GM19395 (cell line): ENCODE results near the gene TTR.

ENCODE experiments used
- ATAC-seq: cut with Tn5 transposase; IDR thresholded peaks from one replicate; pipeline ENCODE4 v1.9.1; 2021; ENCODE audit warnings: mild to moderate bottlenecking, moderate library complexity; ENCODE audit not compliant: unreplicated experiment

TTR gene

GRCh38 chr18:31612124-31612523 is 20.4 kb downstream of the TTR start:
- ATAC-seq = no peak

DNA sequence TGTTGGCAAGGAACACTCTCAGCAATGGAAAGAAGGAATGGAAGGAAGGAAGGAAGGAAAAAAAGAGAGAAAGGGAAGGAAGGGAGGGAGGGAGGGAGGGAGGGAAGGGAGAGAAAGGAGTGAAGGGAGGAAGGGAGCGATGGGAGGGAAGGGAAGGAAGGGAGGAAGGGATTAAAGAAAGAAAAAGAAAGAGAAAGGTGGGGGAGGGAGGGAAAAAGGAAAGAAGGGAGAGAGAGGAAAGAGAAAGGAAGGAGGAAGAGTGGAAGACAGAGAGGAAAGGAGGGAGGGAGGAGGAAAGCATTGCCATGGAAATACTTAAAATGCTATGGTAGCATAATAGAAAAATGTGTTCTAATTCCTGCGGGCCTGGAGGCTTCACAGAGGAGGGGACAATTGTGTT is 22.4 kb downstream of the TTR start:
- ATAC-seq = no peak

DNA sequence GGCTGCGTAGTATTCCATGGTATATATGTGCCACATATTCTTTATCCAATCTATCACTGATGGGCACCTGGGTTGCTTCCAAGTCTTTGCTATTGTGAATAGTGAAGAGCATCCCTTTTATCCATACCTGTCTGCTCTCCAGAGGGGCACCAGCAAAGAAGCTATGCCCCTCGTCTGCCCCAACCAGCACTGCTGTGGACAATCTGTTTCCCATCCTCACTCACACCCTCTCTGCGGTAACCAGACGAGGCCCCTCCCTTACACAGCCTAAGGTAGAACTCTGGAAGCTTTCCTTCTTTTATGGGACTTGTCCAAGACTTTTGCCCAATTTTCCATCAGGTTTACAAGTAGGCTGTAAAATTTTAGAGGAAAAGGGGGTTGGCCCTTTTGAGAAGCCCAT is 24.9 kb downstream of the TTR start:
- ATAC-seq = no peak

DNA sequence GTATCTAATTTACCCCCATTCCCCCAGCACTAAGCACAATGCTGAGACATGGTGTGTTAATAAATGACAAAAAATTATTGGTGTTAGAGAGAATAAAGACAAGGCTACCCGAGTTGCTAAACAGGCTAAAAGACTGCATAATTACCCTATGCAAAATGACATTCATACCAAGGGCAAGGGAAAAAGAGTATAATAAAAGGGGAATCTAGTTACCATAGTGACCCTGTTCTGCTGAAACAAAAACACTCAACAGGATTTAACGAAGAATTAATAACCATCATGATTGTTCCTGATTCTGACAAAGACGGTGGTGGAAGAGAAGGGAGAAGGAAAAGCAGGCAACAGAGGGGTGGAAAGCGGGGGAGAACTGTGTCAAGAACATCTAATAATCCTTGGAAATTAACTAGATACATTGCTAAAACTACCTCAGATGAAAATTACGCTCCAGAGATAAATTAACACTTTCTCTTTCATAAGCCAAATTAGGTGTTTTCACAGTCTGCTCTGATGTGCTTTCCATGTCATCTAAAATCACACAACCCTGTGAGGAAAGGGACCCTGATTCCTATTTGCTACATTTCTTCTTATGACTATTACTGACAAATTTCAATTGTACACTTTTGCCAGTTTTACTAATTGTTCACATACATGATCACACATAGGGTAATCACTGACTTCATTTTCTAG is 25.5 kb downstream of the TTR start:
- no peak for ATAC-seq

DNA sequence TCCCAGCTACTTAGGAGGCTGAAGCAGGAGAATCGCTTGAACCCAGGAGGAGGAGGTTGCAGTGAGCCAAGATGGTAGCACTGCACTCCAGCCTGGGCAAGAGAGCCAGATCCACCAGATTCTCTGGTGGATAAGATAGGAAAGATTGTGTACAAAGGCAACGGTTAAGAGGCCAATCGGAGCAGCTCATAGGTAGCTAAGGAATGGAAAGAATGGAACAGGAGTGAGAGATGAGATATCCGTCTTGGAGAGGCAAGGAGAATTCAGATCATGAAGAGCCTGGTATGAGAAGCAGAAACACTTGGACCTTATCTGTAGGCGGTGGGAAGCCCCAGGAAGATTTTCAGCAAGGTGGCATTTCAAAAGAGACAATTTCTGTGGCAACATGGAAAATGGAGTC is 27.1 kb downstream of the TTR start:
- no peak for ATAC-seq

- no peak for ATAC-seq
Observed at GRCh38 chr18:31619291-31619690, 27.6 kb downstream of the TTR start.

GRCh38 chr18:31624892-31625640 is 33.4 kb downstream of the TTR start:
- ATAC-seq = no peak

DNA sequence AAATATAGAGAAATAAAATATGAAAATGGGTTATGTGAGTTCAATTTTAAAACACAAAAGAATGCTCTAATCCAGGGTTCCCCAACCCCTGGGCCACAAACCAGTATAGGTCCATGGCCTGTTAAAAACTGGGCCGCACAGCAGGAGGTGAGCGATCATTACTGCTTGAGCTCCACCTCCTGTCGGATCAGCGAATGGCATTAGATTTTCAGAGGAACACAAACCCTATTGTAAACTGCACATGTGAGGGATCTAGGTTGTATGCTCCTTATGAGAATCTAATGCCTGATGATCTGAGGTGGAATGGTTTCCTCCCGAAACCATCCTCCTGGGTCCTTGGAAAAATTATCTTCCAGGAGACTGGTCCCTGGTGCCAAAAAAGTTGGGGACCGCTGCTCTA is 34.7 kb downstream of the TTR start:
- no peak for ATAC-seq

DNA sequence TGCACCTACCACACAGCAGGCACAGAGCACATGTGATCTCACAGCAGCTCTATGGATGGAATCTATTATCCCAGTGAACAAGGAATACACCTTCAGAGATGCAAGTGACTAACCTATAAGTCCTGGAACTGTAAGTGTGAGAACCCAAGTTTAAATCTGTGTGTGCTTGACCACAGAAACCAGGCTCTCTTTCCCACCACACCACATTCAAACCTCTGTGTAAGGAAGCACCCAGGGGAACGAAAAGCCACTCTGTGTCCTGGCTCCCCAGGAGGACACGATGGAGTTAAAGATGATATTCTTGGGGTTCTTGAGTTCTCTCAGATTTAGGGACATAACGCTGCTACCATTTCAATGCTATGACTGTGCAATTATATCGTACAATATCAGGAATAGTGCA is 38.9 kb downstream of the TTR start:
- no peak for ATAC-seq

DNA sequence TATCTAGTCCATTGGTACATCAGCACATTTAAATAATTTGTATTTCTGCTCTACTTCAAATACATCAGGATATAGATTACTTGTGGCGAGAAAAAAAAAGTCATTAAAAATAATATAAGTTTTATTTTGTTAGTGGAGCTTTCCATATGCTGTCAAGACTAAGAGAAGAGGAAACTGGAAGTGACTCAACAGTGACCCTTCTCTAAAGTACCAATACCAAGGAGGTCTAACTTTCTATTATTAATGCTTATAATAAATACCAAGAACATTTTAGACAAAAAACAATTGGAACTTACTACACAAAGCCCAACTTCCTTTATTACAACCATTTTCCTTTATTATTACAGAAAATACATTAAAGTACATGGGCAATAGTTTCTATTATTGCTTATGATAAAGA is 39.8 kb downstream of the TTR start:
- ATAC-seq = no peak

DNA sequence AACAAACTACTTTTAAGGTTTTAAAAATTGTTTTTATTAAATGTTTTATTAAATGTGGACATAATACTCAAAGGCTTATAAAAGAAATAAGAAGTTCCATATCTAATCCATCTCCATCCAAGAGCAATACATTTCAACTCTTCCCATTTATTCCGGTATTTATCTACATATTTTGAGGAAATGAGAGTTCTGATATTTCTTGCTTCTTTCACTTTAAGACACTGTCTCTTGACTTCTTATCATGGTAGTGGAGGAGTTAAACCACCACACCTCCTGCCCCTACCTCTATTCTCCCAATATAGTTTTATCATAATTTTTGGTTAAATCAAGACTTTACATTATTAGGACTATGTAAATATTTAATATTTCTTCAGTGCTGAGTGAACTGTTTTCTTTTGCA is 40.7 kb downstream of the TTR start:
- no peak for ATAC-seq

- peak; percentile 28 for ATAC-seq
Observed at GRCh38 chr18:31633392-31634330, 42.0 kb downstream of the TTR start.

DNA sequence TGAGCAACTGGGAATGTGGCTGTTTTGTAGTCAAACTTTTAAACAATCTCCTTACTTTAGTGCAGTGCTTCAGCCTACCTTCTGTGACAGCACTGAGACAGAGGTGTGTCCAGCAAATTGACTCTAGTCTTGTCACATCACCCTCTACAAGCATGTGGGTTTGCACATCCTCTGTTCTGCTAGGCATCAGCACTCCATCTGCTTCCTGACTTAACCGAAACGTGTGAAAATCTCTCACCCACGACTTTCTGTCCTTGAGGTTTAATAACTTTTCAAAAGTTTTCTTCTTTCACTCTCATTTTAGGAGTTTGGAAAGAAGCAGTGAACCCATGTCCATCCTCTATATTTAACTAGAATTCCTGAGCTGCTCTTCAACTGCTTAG is 42.6 kb downstream of the TTR start:
- peak; percentile 99 for ATAC-seq

DNA sequence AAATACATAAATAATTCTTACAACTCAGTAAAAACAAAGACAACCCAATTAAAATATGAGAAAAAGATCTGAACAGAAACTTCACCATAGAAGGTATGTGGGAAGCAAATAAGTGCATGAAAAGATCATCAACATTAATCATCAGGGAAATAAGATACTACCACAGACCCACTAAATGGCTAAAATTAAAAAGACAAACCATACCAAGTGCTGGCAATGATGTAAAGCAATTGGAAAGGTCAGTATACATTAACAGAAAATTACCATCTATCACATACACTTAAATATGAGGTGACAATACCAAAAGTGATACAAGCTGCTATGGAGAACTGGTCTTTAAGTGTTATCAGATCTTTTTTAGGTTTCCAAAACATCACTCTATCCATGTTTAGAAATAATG is 44.7 kb downstream of the TTR start:
- ATAC-seq = no peak

DNA sequence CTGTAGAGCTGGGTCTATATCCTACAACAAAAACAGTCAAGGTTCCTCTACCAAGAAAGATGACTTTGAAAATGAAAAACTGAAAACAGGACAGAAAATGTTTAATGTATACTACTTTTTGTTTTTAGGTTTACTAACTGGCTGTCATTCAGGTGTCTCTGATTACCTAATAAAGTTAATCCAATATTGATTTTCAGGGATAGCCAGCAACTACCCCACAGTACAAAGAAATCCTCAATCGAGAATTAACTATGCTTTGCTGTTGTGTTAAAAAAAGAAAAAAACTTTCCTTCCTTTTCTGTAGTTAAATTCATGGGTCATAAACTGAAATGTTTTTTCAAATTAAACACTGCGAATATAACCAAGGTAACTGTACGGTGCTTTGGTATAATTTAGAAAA is 45.8 kb downstream of the TTR start:
- ATAC-seq = no peak

DNA sequence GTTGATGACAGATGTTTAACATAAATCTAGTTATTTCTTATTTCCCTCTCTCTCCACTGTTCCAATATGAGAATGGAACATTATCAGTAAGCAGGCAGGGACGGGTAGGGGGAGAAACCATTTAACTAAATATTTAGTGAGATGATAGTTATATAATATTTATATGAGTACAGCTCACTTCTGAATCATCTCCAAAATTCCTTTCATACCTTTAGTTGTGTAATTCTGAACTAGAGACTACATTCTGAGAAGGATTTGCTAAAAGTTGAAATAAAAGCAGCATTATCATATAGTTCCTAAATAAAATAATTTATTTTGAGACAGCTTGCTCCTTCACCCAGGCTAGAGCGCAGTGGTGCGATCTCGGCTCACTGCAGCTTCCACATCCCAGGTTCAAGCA is 51.3 kb downstream of the TTR start:
- ATAC-seq = no peak

GRCh38 chr18:31645411-31645810 is 53.7 kb downstream of the TTR start:
- no peak for ATAC-seq

GRCh38 chr18:31646332-31647126 is 54.9 kb downstream of the TTR start:
- peak; percentile 41 for ATAC-seq

- no peak for ATAC-seq
Observed at GRCh38 chr18:31647127-31647753, 55.6 kb downstream of the TTR start.
